ENCODE data around the gene GABRB1. TPM values are rescaled to one million over a fixed set of nuclear protein-coding genes. Genes with fewer than 3 reads are reported as not detected.

The GABRB1 gene
- total RNA-seq, 1 experiment from 2014 or later, result not detected

DNA sequence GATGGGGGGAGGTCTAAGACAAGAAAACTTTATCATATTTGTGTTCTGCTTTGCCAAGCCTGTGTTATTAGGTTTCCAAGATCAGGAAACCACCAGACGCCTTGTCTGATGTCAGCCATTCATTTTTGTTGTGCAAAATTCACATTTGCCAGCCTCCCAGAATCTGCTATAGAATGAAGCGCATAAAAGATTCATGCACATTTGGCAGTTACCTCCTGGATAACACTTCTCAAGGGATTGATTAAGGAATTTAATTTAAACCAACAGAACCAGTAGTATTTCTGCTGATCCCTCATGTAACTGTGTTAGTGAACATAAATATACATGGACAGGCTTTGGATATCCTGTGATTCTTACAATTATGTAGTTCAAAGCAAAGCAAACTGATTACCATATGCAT lies 244.2 kb downstream of the GABRB1 start:
- H3K9me3 ChIP-seq (ENCODE audit: control insufficient read depth in 1 of 2, insufficient read depth in 1 of 2, low read depth in 1 of 2, low read length in 2 of 2), result no peaks in the 10 kb centered on the region

DNA sequence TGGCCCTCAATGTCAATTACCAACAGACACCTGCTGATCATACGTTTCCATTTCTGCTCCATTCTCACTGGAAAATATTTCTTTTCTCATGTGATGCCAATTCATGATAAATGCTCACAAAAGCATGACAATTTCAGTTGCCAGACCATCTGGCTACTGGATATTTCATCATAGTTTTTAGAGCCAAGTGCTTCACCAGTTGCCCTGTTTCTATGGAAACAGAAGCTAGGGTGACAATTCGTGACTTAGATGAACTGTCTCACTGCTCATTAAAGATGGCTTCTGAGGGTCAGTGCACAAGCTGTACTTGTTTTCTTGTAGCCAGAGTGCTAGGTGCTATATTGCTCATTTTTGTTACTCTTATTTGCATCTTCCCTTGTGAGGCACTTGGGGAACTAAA lies 247.3 kb downstream of the GABRB1 start:
- no peaks in the 10 kb centered on the region for H3K9me3 ChIP-seq (ENCODE audit: control insufficient read depth in 1 of 2, insufficient read depth in 1 of 2, low read depth in 1 of 2, low read length in 2 of 2)
- no peak overlapping the region for H3K9ac ChIP-seq (ENCODE audit: low read length)
- H3K79me2 ChIP-seq (ENCODE audit: insufficient read depth, low read length), result no peaks in the 10 kb centered on the region
- RAD21 ChIA-PET (ENCODE audit: low non-redundant PET in 1 of 2, low total read pairs in 2 of 2, uncharacterized antibody in 2 of 2, unreplicated experiment in 2 of 2), result no interaction called here
- CTCF ChIA-PET, result no interaction called here
- POLR2A ChIA-PET, result no interaction called here
- no peaks in the 10 kb centered on the region for H4K20me1 ChIP-seq (ENCODE audit: insufficient read depth)
- no peak overlapping the region for H3K4me2 ChIP-seq (ENCODE audit: low read length)
- H3K27ac ChIP-seq (ENCODE audit: low read depth, low read length), result no peak overlapping the region
- BruUV-seq (replicated peaks), result no TSS peak
- no peak for DNase-seq (ENCODE audit: low read depth, low spot score)
- no peaks in the 10 kb centered on the region for H3K36me3 ChIP-seq (ENCODE audit: control insufficient read depth in 1 of 2, insufficient read depth in 2 of 2, low read length in 2 of 2)
- H3K4me3 ChIP-seq (replicated peaks in 1 of 2; ENCODE audit: low read depth in 1 of 2, low read length in 2 of 2), result no peak overlapping the region
- H3K4me1 ChIP-seq (ENCODE audit: control insufficient read depth in 1 of 2, insufficient read depth in 2 of 2, low read length in 2 of 2), result no peaks in the 10 kb centered on the region
- H3K9me2 ChIP-seq (ENCODE audit: insufficient read depth), result no peaks in the 10 kb centered on the region
- no peaks in the 10 kb centered on the region for H3K27me3 ChIP-seq (ENCODE audit: insufficient read depth, low read length)
- intact Hi-C loops (cut with micrococcal nuclease), result no loop called here
- no peak overlapping the region for H2AFZ ChIP-seq (ENCODE audit: low read depth, low read length, poor library complexity, severe bottlenecking)
- no peak for ATAC-seq
- no peak for TF ChIP-seq SRF (IDR thresholded peaks at IDR 0.05; ENCODE audit: low read depth)
- TF ChIP-seq, protein P1, sequence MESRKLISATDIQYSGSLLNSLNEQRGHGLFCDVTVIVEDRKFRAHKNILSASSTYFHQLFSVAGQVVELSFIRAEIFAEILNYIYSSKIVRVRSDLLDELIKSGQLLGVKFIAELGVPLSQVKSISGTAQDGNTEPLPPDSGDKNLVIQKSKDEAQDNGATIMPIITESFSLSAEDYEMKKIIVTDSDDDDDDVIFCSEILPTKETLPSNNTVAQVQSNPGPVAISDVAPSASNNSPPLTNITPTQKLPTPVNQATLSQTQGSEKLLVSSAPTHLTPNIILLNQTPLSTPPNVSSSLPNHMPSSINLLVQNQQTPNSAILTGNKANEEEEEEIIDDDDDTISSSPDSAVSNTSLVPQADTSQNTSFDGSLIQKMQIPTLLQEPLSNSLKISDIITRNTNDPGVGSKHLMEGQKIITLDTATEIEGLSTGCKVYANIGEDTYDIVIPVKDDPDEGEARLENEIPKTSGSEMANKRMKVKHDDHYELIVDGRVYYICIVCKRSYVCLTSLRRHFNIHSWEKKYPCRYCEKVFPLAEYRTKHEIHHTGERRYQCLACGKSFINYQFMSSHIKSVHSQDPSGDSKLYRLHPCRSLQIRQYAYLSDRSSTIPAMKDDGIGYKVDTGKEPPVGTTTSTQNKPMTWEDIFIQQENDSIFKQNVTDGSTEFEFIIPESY (IDR thresholded peaks at IDR 0.05; ENCODE audit: extremely low read depth, insufficient replicate concordance, low read length), result no peak
- TF ChIP-seq, protein P2, sequence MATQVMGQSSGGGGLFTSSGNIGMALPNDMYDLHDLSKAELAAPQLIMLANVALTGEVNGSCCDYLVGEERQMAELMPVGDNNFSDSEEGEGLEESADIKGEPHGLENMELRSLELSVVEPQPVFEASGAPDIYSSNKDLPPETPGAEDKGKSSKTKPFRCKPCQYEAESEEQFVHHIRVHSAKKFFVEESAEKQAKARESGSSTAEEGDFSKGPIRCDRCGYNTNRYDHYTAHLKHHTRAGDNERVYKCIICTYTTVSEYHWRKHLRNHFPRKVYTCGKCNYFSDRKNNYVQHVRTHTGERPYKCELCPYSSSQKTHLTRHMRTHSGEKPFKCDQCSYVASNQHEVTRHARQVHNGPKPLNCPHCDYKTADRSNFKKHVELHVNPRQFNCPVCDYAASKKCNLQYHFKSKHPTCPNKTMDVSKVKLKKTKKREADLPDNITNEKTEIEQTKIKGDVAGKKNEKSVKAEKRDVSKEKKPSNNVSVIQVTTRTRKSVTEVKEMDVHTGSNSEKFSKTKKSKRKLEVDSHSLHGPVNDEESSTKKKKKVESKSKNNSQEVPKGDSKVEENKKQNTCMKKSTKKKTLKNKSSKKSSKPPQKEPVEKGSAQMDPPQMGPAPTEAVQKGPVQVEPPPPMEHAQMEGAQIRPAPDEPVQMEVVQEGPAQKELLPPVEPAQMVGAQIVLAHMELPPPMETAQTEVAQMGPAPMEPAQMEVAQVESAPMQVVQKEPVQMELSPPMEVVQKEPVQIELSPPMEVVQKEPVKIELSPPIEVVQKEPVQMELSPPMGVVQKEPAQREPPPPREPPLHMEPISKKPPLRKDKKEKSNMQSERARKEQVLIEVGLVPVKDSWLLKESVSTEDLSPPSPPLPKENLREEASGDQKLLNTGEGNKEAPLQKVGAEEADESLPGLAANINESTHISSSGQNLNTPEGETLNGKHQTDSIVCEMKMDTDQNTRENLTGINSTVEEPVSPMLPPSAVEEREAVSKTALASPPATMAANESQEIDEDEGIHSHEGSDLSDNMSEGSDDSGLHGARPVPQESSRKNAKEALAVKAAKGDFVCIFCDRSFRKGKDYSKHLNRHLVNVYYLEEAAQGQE (IDR thresholded peaks at IDR 0.05; ENCODE audit: low read depth), result no peak
- TF ChIP-seq ZFX (IDR thresholded peaks at IDR 0.05), result no peak
- no peak for TF ChIP-seq TCF7L2 (IDR thresholded peaks at IDR 0.05; ENCODE audit: borderline replicate concordance, extremely low read depth, insufficient read depth, insufficient read length)
- TF ChIP-seq CEBPB (IDR thresholded peaks at IDR 0.05; ENCODE audit: low read depth), result no peak

More for the DNA sequence above, 244.2 kb downstream of the GABRB1 start:
- H2AFZ ChIP-seq (ENCODE audit: low read depth, low read length, poor library complexity, severe bottlenecking), result no peak overlapping the region
- H3K9ac ChIP-seq (ENCODE audit: low read length), result no peak overlapping the region
- no peaks in the 10 kb centered on the region; the same call in 1 of the 2 replicates for H4K20me1 ChIP-seq (ENCODE audit: insufficient read depth)
- H3K4me1 ChIP-seq (ENCODE audit: control insufficient read depth in 1 of 2, insufficient read depth in 2 of 2, low read length in 2 of 2), result no peaks in the 10 kb centered on the region
- DNase-seq (ENCODE audit: low read depth, low spot score), result no peak
- H3K79me2 ChIP-seq (ENCODE audit: insufficient read depth, low read length), result no peaks in the 10 kb centered on the region
- no peaks in the 10 kb centered on the region for H3K36me3 ChIP-seq (ENCODE audit: control insufficient read depth in 1 of 2, insufficient read depth in 2 of 2, low read length in 2 of 2)
- ChIA-PET RAD21 (ENCODE audit: low non-redundant PET in 1 of 2, low total read pairs in 2 of 2, uncharacterized antibody in 2 of 2, unreplicated experiment in 2 of 2) (no interaction called here), CTCF (no interaction called here), POLR2A (no interaction called here)
- no peaks in the 10 kb centered on the region for H3K27me3 ChIP-seq (ENCODE audit: insufficient read depth, low read length)
- no peak for ATAC-seq
- no peak overlapping the region for H3K4me3 ChIP-seq (replicated peaks in 1 of 2; ENCODE audit: low read depth in 1 of 2, low read length in 2 of 2)
- no peak overlapping the region for H3K4me2 ChIP-seq (ENCODE audit: low read length)
- BruUV-seq (replicated peaks), result no TSS peak
- H3K9me2 ChIP-seq (ENCODE audit: insufficient read depth), result no peaks in the 10 kb centered on the region
- intact Hi-C loops (cut with micrococcal nuclease), result no loop called here
- TF ChIP-seq SRF (IDR thresholded peaks at IDR 0.05; ENCODE audit: low read depth) (no peak), JUND (IDR thresholded peaks at IDR 0.05) (no peak), CBX3 (IDR thresholded peaks at IDR 0.05; ENCODE audit: low read depth) (no peak), SP1 (IDR thresholded peaks at IDR 0.05; ENCODE audit: low read depth) (no peak), SIN3A (IDR thresholded peaks at IDR 0.05; ENCODE audit: low read depth) (no peak), CEBPB (IDR thresholded peaks at IDR 0.05; ENCODE audit: low read depth) (no peak), RAD21 (IDR thresholded peaks at IDR 0.05; ENCODE audit: low read depth) (no peak), EZH2phosphoT487 (IDR thresholded peaks at IDR 0.05; ENCODE audit: borderline replicate concordance) (no peak), ZNF274 (IDR thresholded peaks at IDR 0.05; ENCODE audit: low read depth, low read length) (no peak), EZH2 (IDR thresholded peaks at IDR 0.05) (no peak), POLR2AphosphoS5 (IDR thresholded peaks at IDR 0.05; ENCODE audit: low read depth, low read length) (no peak)
- TF ChIP-seq, protein P1 (IDR thresholded peaks at IDR 0.05; ENCODE audit: extremely low read depth, insufficient replicate concordance, low read length), result no peak
- TF ChIP-seq, protein P3, sequence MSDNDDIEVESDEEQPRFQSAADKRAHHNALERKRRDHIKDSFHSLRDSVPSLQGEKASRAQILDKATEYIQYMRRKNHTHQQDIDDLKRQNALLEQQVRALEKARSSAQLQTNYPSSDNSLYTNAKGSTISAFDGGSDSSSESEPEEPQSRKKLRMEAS (IDR thresholded peaks at IDR 0.05), result no peak
- no peak overlapping the region for H3K27ac ChIP-seq (ENCODE audit: low read depth, low read length)

Data from HCT116 (cell line).